VCaP (cell line): ENCODE measurements around the gene TMBIM1.

Source experiments
- H3K27ac ChIP-seq: fragments of 450-650 bp; 2 replicates; pipeline ENCODE4 v1.5.1; 2017
- CTCF ChIP-seq: fragments of 450-650 bp; conservative IDR thresholded peaks from 2 replicates; pipeline ENCODE4 v1.5.1; 2017; ENCODE audit warnings: mild to moderate bottlenecking, moderate library complexity

Gene TMBIM1

GRCh38 chr2:218256612-218257350 lies 35.5 kb downstream of the TMBIM1 start:
- H3K27ac ChIP-seq: no peak overlapping the region
- no peak for TF ChIP-seq CTCF

GRCh38 chr2:218255446-218255845 lies 36.9 kb downstream of the TMBIM1 start:
- TF ChIP-seq CTCF: no peak
- no peak overlapping the region for H3K27ac ChIP-seq

- no peak overlapping the region for H3K27ac ChIP-seq
Observed at GRCh38 chr2:218253232-218253625, 39.1 kb downstream of the TMBIM1 start.

DNA sequence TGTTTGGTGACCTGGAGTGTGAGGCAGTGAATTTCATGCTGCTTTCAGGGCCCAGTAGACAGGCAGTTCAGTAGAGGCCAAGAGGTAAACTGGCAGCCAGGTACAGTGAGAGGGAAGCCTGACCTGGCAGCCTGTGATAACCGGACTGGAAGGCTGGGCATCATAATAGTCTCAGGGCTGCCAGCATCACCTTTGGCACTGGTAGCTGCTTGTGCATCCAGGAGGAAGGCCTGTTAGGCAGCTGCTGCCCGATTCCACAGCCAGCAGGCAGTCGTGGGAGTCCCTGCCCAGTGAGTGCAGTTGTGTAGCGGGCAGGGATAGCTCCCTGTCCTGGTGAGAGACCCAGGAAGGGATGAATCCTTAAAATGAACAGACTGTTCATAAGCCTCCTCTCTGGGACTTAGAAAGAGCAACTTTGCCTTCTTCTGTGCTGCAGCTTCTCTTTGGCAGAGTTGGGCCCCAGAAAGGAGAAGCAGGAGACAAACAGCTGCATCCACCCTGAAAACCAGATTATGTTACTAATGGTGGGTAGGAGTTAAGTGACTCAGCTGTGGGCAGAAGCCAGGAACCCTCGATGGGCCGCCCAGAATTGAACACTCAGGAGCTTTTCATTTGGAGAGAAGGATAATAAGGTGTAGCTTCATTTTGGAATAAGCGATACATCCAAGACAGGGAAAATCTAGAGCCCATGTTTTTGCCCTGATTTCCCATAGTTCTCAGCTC lies 39.6 kb downstream of the TMBIM1 start:
- no peak for TF ChIP-seq CTCF
- no peak overlapping the region for H3K27ac ChIP-seq

More at GRCh38 chr2:218253232-218253625, 39.1 kb downstream of the TMBIM1 start:
- TF ChIP-seq CTCF: no peak

- TF ChIP-seq CTCF: no peak
- H3K27ac ChIP-seq: no peak overlapping the region
Observed at GRCh38 chr2:218249691-218250090, 42.6 kb downstream of the TMBIM1 start.

GRCh38 chr2:218245214-218245613 lies 47.1 kb downstream of the TMBIM1 start:
- TF ChIP-seq CTCF: no peak
- no peak overlapping the region for H3K27ac ChIP-seq

DNA sequence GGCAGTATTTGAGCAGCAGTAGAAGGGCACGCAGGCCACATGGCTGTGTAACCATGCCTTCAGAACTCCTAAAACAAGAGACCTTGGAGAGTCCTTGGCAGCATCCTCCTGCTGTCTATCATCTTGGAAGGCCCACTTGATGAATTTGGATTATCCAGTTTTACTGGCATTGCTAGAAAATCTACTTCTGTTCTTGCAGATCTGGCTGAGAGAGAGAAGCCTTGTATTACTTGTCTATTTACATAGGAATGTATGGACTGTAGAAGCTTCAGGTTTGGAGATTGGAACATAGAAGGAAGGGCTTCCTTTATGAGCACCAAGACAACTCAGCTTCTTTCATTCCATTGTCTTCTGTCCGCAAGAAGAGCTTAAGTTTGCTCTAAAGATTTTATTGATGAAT lies 47.6 kb downstream of the TMBIM1 start:
- no peak for TF ChIP-seq CTCF
- no peak overlapping the region for H3K27ac ChIP-seq
